Stimulated activated CD4-positive, alpha-beta T cell treated with anti-CD3 and anti-CD28 coated beads, Interleukin-1b, Interleukin-23, amount 100 ng/mL, for 48 hours (primary cell): ENCODE results near the gene UCKL1.
A peak's percentile ranks its signal among the peaks of the same experiment; 100 is the strongest.
"Not testable (repeated sequence)": the region's sequence is repeated elsewhere in the genome, so short reads cannot be mapped to it uniquely, and the experiment has no call there.

Experiments used
- DNase-seq: peaks from one replicate; pipeline ENCODE4 v3.0.0-alpha.2; 2020

The UCKL1 gene

DNA sequence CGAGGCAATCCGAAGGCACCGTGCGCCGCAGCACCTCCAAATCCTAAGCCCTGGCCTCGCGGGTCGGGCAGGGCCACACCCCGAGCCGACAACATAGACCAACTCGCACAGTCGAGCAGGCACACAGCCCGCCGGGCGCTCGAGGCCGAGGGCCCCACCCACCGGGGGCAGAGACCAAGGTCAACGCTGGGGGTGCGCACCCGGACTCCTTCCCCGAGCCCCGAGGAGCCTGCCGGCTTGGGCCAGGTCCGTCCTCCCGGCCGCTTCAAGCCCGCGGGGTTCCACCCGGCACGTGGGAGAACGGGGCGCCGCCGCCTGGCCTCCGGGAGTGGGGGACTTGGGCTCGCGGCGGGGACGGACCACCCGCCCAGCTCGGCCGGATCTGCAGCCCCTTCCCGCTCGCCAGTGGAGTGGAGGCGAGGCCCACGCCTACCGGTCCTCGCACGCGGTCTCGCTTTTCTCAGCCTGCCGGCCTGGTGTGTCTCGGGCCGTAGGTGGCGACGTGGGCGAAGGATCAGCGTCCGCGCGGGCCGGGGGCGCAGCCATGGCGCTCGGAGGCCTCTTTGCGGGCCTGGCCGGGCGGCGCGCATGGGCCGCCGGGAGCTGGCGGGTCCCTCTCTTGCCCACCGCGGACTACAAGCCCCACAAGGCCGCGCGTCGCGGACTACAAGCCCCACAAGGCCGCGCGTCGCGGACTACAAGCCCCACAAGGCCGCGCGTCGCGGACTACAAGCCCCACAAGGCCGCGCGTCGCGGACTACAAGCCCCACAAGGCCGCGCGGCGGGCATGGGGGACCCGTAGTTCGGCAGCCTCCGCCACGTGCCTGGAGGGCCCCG, at the start of gene UCKL1:
UCKL1 (minus strand) TSS at position 590 of the 837 bp plus-strand sequence; CDS start at position 546, 44 bp downstream.
- DNase-seq: peak; percentile 91

DNA sequence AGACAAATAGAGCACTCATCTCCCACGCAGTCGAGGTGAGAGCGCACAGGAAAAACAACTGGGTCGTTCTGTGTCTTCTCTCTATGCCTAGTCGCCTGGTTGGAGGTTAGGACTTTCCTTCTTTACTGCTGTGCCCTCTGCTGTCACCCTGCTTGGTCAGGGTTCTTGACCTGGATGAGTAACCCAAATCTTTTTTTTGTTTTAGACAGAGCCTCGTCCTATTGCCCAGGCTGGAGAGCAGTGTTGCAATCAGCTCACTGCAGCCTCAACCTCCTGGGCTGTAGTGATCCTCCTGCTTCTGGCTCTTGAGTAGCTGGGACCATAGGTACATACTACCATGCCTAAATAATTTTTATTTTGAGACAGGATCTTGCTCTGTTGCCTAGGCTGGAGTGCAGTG, 49.2 kb upstream of the UCKL1 start:
- DNase-seq: no peak

DNA sequence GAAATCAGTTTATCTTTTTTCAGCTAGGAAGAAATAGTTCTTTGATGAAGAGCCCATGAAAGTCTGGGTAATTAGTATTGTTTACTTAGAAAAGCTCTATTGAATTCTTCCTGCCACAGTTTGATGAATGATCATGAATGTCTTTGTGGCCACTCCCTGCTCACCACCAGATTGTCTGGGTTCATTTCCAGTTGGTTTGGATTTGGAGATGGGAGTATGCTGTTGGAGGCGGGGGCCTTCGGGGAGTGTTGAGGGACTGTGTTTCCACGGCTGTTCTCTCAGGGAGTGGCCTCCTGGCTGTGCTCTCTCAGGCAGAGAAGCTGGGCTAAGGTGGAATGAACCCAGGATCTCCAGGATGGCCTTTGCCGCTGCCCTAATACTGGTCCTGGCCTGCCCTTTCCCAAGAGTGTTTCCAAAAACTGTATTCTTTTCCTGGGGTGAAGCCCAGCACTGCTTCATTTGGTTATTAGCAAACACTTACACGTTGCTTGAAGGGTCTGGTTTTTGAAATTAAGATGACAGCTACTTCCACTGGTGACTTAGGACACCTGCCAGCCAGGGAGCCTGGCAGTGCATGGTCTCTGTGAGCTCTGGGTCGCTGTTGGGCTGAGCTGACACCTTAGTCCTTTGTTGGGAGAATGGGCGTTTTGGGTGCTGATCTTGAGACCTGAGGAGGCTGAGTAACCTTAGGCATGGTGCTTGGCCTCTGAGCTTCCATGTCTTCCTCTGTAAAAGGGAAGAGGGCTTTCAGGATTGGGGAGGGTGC, 47.9 kb upstream of the UCKL1 start:
- DNase-seq: no peak

DNA sequence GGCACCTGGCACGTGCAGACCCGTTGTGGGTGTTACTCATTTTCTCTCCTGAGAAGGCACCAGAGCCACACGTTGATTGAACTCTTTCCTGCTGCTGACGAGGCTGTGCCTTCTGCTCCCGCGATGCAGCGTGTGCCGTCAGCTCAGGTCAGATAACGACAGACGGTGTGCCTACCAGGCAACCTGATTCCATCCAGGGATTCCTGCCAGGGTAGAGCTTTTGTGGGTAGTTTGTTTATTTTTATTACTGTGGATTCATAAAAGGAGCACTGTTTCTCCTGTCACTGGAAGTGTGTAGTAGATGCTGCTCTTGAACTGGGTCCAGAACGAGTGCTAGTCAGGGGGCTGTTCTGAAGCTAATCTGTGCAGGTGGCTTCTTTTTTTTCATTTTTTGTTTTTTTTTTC, 45.4 kb upstream of the UCKL1 start:
- no peak for DNase-seq

DNA sequence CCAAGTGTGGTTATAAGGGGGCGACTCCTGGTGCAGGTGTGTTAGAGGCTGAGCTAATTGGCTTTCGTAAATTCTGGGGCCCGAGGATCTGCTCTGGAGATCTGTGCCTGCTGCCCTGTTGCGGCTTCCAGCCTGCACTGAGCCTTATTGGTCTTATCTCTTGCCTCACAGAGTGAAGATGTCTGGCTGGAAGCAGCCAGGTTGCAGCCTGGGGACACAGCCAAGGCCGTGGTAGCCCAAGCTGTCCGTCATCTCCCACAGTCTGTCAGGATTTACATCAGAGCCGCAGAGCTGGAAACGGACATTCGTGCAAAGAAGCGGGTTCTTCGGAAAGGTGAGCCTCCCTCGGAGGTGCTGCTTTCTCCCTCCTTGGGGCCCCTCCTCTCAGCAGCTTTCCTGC, 44.7 kb upstream of the UCKL1 start:
- no peak for DNase-seq

DNA sequence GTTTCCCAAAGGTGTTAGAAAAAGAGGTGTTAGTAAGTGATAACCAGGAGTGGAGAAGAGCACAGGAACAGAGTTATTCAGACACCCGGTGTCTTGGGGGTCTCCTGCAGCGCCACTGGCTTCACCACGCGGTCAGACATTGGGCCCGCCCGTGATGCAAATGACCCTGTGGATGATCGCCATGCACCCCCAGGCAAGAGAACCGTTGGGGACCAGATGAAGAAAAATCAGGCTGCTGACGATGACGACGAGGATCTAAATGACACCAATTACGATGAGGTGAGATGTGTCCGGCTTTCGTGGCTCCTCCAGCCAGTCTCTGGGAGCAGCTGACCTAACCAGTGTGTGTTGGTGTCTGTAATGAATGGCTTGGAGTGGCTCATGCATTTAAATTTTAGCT, 26.7 kb upstream of the UCKL1 start:
- DNase-seq: no peak

DNA sequence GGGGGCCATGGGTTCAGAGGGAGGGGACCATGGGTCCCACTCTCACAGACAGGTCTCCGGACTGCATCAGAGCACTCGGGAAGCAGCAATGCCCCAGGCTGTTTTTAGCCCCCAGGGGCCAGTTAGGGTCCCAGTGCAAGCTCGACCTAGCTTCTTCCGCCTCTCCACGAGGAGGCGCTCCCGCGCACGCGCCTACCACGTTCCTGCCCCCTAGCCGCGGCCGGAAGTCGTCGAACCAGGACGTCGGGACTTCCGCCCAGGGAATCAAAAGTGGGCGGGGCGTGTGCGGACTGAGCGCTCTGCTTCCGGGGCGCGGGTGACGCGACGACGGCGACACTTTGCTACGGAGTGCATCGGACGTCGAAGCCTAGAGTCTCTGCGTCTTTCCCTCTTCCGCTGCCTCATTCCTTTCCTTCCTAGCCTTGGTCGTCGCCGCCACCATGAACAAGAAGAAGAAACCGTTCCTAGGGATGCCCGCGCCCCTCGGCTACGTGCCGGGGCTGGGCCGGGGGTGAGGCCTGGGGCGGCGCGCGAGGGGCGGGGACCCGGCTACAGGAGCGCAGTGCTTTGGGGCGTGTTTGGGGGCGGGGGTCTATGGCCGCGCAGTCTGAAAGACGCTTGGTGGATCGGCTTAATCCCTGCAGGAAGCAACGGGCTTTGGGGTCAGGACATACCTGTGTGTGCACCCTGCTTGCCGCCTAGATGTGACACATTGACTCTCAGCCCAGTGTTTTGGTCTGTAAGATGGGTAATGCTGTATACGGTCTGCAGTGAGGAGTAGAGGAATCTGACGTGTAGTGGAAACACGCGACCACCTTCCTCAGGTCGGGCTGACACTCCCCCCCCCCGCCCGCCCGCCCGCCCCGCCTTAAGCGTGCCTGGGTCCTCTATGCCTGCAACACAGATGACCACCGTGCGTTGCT, 24.9 kb upstream of the UCKL1 start, which contains the start of gene PRPF6:
PRPF6 (plus strand) TSS at position 327 of the 923 bp plus-strand sequence; CDS start at position 441, 114 bp downstream.
- DNase-seq: peak; percentile 96

DNA sequence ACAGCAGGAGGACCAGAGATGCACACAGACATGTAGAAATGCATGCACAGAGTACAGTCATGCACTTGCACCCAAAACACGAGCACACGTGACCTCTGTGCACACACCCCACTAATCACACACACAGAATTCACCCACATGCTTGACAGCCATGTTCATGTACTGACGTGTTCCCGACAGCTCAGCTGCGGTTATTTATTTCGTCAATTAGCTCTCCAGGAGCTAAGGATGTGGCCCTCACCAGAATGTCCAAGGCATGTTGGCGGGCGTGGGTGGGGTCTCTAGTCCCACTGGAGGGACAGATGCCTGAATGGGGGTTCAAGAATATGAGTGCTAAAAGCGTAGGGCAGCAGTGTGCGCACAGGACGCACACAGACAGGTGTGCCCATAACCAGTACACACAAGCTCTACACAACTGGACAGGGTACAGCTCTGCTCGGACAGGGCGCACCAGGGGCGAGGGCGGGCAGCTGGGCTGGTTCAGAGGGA, 24.1 kb upstream of the UCKL1 start:
- peak; percentile 62 for DNase-seq

DNA sequence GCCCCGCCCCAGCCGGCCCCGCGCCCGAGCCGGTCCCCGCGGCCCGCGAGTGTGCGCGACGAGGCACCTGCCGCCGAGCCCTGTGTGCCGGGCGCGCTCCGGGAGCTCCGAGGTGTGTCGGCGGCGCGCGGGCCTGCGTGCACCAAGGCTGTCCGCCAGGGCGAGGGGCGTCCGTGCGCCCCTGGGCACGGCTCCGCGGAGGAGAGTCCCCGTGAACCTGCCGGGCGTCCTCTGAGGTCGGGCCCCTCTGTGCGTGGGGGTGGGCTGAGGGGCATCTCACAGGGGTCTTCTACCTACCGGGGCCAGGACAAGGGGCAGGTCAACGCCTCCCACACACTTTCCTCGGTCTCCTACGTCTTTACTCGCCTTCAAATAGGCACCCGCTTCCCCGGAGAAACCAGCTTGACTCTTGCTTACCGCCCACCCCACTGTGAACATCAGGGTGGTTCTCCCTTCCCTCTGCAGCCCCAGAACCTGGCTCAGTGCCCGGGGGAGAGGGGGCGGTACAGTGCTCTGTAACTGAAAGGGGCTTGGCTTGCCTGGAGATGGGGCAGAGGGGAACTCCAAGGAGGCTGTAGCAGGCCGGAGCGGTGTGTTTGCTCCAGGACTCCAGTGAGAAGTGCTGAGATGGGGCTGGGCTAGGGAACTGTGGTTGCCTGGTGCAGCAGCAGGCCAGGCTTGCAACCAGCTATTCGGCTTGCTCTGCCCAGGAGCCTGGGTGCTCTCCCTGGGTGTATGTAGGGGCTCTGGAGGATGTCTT, 23.5 kb upstream of the UCKL1 start, which contains the start of gene SAMD10:
SAMD10 (minus strand) TSS at position 86 of the 760 bp plus-strand sequence. CDS start 175 bp downstream, outside the sequence.
- peak; percentile 88 for DNase-seq

DNA sequence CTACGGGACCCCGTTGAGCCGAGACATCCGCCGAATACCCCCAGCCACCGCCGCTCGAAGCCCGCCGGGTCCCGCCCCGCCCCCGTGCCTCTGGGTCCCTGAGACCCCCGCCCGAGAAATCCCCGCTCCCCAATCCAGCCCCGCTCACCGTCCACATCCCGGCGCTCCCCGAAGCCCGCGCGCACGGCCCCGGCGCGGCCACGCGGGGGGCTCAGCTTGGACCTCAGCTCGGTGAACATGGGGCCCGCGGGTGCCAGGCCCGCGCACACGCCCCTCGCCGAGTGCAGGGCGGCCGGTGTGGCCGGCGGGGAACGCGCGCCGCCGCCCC, 23.0 kb upstream of the UCKL1 start:
- DNase-seq: no peak

DNA sequence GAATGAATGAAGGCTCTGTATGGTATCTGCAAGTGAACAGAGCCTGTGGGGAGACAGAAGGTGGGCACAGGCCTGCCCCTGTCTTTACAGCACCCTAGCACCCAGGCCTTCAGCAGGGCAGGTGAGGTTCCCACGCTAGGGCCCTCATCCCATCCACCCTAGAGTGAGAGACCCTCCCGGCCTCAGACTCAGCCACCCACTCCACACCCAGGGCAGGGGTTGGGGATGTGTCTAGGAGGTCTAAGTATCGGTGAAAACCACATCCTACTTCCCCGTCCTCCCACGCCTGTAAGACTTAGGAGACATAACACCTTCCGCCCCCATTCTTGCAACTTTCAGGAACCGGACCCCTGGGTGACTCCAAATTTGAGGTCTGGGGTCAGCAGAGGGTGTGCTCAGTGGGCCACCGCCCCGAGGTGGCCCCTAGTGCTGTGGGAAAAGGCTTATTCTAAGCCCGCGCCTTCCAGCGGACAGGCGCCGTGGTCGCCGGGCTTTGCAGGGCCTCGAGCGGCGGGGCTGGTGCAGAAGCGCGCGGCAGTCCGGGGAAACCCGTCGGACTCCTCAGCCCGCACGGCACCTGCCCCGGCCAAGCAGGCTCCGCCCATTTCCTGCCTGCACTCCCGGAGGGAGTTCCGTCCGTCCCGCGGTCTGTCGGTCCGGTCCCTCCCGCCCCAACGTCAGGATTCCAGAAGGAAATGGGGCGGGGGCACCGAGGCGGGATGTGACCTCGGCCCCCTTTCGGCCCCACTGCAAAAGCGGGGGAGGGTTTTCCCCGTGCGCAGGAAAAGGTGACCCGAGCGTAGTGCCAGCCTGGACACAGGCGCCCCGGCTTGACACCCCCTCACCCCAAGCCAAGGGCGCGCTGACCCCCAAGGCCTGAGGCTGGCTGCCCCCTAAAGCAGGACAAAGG, 22.4 kb upstream of the UCKL1 start:
- DNase-seq: peak; percentile 59

DNA sequence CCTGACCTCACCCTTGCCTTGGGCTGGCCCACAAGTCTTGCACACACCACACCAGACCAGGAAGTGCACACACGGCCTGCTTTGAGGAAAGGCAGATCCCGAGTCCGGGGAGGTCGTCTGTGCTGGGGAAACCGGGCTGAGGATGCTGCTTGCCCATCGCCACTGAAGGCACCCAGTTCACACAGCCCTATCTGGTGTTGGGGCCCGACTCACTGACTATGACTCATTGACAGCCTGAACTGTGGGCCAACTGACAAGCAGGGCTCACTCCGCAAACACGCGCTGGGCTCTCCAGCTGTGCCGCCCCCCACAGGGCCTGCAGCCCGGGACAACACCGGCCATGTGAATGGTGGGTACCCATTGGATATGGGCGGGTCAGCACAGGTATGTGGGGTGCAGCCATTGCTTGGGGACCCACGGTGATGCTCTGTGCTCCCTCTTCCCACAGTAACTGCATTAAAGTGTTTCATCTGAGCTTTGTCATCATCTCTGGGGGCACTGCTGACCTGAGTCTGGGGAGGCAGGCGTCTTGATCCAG, 21.6 kb upstream of the UCKL1 start:
- peak; percentile 60 for DNase-seq

DNA sequence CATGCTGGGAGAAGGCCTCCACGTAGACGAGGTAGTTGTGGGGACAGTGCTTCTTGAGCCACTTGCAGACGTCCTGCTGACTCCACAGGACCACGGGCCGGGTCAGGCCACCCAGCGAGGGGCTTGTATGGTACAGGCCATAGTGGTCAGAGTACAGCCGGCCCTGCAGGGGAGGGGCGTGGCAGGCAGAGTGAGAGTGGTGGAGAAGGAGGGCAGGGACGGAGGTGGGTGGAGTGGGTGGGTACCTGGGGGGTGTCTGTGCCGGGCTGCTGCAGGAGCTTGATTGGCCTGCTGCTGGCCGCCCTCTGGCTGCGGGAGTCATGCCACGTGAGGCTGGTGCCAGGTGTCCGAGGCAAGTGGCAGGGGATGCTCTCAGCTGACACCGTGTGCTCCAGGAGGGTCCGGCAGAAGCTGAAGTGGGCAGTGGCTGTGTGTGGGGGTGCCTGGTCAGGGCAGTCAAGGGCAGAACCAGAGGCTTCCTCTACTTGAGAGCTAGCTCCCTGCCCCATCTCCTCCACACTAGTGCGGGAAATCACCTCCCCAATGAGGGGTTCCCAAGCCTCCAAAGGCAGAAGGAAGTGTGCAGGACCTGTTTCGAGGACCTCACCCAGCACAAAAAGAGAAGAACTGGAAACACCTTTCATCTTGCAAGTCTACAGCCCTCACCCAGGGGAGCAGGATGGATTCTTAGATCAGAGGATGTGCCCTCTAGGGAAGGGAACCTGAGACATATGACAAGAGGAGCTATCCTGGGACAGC, 20.9 kb upstream of the UCKL1 start:
- DNase-seq: no peak

DNA sequence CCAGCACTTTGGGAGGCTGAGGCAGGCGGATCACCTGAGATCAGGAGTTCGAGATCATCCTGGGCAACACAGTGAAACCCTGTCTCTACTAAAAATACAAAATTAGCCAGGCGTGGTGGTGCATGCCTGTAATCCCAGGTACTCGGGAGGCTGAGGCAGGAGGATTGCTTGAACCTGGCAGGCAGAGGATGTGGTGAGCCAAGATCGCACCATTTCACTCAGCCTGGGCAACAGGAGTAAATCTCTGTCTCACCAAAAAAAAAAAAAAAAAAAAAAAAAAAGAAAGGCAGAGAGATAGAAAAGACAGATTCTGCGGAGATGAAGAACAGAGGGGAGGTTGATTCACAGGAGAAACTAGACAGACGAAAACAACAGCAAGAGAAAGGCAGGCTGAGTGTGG, 20.3 kb upstream of the UCKL1 start:
- not testable (repeated sequence) for DNase-seq

DNA sequence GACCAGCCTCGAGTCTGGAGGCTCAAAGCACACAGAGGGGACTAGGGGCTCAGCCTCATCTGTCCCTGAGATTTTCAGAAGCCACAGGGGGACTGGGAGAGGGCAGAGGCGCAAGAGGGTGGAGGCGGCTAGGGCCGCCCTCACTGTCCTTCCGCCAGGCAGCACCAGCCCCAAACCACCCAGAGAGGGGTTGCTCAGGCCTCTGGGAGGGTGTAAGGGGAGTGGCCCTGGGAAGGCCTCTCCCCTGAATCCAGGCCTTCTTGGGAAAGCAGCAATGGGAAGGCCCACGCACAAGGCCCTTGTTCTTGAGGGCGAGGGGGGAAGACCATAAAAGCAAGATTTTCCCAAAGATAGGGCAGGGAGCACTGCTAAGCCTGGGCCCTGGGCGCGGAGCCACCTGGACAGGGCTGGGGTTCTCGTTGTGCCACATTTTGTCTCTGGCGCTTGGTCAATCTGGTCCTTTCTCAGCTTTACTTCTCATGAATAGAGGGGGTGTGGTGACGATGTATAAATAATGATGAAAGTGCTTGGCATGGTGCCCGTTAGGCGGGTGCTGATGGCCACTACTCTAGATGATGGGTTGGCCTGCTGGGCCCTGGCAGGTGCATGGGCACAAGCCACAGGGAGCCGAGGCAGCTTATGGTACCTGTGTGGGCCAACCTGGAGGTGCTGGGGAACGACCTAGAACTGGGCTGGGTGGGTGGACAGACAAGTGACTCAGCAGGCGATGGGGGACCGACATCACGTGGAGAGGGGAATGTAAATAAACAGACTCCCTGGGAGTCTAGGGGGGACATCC, 18.4 kb upstream of the UCKL1 start:
- DNase-seq: no peak

DNA sequence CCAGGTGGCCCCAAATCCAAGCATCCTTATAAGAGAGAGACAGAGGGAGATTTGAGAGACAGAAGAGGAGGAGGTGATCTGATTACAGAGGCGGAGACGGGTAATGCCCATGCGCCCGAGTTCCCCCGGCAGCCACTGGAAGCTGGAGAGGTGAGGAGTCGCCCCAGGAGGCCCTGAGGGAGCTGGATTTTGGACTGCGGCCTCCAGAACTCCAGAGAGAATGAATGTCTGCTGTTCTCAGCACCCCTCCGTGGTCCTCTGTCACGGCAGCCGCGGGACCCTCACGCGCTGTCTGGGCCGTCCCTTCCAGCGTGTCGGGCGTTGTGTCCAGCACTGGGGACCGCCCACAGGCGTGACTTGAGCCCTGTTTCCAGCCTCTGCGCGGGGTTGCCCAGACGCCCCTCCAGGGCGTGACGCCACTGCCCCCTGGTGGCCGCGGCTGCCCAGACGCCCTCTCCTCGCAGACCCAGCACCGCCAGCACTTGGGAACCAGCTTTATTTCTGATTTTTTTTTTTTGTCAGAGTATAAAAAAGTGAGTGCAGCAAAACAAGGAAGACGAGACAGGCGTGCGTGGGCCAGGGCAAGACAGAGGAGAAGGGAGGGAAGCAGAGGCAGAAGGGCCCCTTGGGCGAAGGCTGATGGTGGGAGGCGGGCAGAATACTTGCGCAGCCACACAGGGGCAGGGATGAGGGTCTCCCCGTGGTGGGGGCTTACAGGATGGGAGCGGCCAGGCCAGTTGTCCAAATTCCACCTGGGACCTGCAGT, 17.6 kb upstream of the UCKL1 start:
- DNase-seq: peak; percentile 70

DNA sequence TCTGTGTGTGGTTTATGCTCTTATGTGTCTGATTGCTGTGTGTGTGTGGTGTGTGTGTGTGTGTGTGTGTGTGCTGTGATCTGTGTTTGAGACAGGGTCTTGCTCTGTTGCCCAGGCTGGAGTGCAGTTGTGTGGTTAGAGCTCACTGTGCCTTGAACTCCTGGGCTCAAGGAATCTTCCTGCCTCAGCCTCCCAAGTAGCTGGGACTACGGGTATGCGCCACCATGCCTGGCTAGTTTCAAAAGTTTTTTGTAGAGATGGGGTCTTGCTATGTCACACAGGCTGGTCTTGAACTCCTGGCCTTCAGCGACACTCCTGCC, 16.9 kb upstream of the UCKL1 start:
- no peak for DNase-seq
